Measurements from ENCODE around the gene MTSS2.
"Not testable (repeated sequence)": the region's sequence is repeated elsewhere in the genome, so short reads cannot be mapped to it uniquely, and the experiment has no call there.

The MTSS2 gene

DNA sequence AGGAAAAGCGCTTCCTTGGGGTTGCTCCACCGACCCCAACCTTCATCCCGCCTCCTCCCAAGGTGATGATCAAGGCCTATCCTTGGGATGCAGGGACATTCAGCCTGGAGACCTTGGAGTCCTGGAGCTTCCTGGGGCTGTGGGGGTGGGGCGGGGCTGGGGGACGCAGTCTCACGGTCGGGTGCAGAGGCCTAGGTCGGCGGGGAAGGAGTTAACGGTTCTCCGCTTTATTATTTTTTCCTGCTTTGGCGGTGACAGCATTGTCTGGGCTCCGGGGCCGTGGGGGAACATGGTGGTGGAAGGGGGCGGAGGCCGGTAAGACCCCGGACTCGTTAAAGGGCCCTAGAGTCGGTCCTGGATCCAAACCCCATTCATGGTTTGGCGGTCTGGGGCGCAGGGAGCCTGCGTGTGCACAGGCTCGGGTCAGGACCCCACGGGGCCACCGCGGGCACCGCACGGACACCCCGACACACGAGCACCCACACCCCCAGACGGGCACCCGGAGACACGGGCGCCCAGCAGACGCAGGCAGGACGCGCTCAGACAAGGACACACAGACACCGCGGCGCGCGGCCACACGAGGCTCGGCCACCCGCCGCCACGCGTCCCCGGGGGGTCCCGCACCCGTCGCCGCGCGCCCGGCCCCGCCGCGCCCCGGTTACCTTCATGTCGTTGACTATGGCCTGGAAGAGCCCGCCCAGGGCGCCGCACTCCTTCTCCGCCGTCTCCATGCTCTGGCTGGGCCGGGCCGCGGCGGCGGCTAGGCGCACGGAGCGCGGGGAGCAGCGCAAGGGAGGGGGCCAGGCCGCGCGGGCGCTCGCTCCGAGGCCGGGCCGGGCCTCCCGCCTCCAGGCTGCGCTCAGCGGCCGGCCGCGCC is 554 bp downstream of the MTSS2 start:
- FAIRE-seq, result no peak

GRCh38 chr16:70684146-70685060 is 1.4 kb downstream of the MTSS2 start:
- FAIRE-seq, result no peak

DNA sequence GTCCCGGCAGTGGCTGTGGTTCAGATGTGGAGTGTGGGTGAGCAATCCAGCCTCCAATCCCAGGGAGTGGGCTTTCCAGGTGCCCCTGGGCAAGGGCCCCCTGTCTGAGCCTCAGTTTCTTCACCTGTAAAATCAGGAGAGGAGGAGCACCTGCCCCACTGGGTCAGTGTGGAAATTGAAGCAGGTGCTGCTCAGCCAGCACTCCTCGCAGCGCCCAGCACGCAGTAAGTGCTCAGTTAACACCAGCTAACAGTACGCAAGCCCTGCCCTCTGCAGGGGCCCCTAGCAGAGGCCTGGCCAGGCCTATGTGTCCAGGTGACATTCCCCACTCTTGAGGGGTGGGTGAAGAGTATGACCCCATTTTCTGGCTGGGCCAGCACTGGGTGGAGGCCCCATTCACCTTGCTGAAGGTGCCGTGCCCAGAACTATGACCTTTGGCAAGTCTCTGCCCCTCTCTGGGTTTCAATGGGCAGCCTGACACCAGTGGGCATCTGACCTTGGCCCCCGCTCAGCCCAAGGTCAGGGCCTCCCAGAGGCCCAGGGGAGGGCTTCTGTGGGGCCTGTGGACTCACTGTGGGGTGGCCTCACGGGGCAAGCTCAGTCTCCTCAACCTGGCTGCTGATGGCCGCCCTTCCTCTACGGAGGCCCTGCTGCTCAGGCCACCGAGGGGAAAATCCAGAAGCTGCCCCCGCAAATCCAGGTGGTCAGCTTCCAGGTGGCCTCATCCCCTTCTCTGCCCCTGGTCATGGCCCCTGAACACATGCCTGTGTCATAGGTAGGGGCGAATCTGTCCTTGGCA is 2.5 kb downstream of the MTSS2 start:
- no peak for FAIRE-seq

GRCh38 chr16:70682239-70683145 is 3.4 kb downstream of the MTSS2 start:
- FAIRE-seq, result no peak

- no peak for FAIRE-seq
Observed at GRCh38 chr16:70681382-70682238, 4.2 kb downstream of the MTSS2 start.

DNA sequence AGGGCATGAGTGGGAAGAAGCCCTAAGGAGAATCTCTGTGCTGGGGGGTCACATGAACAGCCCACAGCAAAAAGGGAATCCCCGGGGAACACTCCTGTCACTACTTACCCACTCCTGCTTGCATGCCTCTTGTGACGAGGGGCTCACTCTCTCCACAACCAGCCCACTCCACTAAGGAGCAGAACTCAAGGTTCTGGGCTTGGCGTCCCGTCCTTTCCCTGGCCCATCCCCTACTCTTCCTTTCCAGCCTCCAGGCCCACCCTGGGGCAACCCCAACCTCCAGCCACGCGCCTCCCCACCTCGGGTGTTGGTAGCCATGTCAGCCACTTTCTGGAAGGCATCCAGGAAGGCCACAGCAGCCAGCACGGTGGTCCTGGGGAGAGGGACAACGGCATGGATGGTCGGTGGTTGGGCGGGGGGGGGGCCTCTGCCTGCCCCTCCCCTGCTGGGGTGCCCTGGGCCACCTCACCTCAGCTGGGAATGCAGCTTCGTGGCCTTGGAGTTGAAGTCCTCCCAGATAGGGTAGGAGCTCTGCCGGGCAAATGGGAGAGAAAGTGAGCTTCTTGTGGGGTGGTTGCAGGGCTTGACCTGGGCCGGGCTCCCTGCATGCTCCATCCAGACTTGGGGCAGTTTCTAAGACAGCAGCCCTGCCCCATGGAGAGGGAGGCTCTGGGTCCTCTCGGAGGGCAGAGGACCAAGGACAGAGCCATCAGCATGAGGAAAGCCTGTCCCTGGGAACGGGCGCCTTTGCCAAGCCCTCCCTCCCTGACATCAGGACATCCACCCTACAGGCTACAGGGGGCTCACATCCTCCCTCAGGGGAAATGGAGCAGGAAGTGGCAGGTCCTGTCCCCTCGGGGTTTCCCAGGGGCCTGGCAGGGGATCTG is 5.1 kb downstream of the MTSS2 start:
- FAIRE-seq, result no peak

GRCh38 chr16:70679671-70680494 is 6.0 kb downstream of the MTSS2 start:
- no peak for FAIRE-seq

DNA sequence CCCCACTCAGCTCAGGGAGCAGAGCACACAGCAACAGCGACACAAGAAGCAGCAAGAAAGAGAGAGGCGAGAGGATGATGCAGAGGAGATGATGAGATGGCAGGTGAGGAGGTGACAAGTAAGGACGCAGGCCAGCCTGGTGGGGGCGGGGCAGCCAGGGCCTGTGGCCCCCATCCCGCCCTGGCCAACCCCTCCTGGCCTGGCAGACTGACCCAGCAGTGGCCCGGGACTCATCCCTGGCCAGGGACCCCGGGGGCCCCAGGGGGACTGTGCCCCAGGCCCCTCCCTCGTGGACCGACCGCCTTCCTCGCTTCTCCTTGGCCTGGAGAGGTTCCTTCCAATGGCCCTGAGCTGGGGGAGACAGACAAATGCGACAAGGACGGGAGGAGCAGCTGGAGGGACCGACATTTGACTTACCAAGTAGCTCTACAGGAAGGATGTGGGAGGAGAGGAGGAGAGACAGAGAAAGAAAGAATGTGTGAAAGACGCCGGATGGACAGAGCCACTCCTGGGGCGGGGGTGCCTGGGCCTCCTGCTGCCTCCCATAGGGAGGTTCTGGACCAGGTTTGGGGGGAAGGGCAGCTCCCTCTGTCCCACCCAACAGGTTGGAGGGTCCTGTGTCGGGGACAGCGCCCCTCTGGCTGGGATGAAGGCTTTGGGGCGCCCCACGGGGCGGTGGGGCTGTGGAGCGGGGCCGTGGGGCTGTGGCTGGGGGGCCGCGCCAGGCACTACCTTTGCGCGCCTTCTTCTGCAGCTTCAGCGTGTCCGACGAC is 6.8 kb downstream of the MTSS2 start:
- no peak for FAIRE-seq

GRCh38 chr16:70678121-70678897 is 7.5 kb downstream of the MTSS2 start:
- FAIRE-seq, result no peak

GRCh38 chr16:70677499-70678120 is 8.2 kb downstream of the MTSS2 start:
- FAIRE-seq, result no peak

DNA sequence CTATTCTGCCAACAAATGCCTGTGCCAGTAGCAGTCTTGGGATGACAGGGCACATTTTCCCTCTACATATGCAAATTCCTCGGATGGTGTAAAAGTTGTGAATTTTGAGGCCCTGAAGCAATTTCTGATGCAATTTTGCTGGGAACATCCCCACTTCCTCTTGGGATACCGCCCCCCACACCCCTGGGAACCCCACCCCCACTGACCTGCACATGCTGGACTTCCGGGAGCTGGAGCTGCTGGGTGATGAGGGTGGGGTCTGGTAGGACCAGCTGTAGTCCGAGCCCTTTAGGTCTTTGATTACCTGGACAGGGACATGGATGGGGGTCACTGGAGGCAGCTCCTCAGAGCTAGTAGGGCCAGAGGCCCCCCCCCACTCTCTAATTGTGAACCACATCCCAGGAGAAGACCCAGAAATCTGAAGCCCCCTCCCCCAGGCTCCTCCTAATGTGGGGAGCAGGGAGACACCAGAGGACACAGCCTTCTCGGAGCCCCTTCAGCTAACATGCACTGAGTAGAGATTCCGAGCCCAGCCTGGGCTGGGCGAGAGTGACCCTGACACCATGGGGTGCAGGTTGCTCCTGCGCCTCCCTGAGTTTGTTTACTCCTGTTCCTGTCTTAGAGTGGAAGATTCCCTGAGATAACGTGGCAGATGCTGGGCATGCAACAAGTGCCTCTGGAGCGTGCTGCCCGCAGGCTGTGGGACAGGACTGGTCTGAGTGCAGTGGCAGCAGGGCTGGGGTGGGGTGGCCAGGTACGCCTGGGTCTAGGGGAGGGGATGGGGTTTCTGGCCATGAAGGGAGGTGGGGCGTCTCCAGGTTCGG is 9.0 kb downstream of the MTSS2 start:
- FAIRE-seq, result no peak

GRCh38 chr16:70675851-70676513 is 9.9 kb downstream of the MTSS2 start:
- FAIRE-seq, result no peak

DNA sequence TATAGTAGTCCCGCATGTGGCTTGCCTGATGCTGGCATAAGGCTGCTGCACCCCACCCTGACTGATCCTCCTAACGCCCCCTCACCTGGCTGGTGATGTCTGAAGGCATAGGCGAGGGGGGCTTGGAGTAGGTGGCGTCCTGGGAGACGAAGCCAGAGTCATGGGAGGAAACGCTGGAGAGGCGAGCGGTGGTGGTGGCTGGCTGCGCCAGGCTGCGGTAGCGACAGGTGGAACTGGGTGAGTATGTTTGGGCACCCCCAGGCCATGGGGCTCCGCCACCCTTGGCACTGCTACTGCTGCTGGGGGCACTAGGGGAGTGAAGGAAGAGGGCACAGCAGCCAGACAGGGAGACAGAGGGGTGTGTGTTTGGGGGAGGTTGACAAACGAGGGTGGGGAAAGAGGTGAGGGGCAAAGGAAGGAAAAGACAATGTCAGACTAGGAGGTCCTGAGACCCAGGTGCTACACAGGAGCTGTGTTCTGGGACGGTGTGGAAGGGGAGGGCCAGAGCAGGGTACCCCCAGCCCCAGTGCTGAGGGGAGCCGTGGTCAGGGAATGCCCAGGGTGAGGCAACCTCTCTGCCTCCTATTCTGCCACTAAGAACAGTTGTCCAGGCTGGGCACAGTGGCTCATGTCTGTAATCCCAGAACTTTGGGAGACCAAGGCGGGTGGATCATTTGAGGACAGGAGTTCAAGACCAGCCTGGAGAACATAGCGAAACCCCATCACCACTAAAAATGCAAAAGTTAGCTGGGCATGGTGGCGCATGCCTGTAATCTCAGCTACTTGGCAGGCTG is 11.4 kb downstream of the MTSS2 start:
- FAIRE-seq, result no peak

GRCh38 chr16:70670938-70671337 is 14.9 kb downstream of the MTSS2 start:
- not testable (repeated sequence) for FAIRE-seq

Measured in TTC549 (cell line).